ENCODE data around the gene RBPJ. TPM values are rescaled to one million over a fixed set of nuclear protein-coding genes. Genes with fewer than 3 reads are reported as not detected.

Gene RBPJ
- total RNA-seq, 6 experiments from 2014 or later = 12.0 to 29.3 (median 19.6) TPM

DNA sequence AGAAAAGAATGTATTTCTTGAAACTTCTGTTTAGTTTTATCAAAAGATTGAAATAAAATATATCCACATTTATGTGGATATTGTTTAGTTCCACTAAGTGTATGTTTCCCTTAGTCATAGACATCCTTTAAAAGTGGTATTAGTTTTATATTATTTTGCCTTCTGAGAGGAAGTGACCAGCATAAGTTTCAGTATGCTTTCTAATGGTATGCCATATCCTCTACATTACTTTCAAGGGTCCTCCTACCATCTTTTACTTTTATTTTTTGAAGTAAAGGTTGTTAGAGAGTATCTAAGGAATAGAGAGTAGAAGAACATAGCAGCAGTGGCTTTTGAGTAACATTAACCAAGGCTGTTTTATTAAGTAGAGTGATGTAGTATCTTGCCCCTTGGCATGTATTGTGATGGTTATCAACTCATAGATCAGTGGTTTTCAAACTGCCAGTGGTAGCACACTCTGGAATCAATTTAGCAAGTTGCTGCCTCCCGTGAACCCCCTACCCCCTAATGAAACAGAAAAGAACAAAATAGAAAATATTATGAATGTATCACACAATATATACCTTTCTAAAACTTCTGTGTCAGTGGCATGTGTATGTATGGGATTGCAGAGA, 44.8 kb downstream of the RBPJ start:
- Histone ChIP-seq H3K27me3 (no peaks in the 10 kb centered on the region), H3K27ac (no peak overlapping the region), H3K9me3 (no peaks in the 10 kb centered on the region), H3K36me3 (no peaks in the 10 kb centered on the region), H3K4me3 (no peak overlapping the region), H3K4me1 (no peaks in the 10 kb centered on the region)
- no peak for DNase-seq
- TF ChIP-seq, protein P1, sequence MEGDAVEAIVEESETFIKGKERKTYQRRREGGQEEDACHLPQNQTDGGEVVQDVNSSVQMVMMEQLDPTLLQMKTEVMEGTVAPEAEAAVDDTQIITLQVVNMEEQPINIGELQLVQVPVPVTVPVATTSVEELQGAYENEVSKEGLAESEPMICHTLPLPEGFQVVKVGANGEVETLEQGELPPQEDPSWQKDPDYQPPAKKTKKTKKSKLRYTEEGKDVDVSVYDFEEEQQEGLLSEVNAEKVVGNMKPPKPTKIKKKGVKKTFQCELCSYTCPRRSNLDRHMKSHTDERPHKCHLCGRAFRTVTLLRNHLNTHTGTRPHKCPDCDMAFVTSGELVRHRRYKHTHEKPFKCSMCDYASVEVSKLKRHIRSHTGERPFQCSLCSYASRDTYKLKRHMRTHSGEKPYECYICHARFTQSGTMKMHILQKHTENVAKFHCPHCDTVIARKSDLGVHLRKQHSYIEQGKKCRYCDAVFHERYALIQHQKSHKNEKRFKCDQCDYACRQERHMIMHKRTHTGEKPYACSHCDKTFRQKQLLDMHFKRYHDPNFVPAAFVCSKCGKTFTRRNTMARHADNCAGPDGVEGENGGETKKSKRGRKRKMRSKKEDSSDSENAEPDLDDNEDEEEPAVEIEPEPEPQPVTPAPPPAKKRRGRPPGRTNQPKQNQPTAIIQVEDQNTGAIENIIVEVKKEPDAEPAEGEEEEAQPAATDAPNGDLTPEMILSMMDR (IDR thresholded peaks at IDR 0.05) = no peak
- TF ChIP-seq POLR2A (IDR thresholded peaks at IDR 0.05) = no peak
- intact Hi-C loops (cut with DNase I) = no loop called here
- ATAC-seq = no peak
- WGBS (ENCODE audit: insufficient coverage, low coverage, low lambda C conversion rate, missing lambda C conversion rate) = 92% methylated on average over 1 of the region's 1 CpG

DNA sequence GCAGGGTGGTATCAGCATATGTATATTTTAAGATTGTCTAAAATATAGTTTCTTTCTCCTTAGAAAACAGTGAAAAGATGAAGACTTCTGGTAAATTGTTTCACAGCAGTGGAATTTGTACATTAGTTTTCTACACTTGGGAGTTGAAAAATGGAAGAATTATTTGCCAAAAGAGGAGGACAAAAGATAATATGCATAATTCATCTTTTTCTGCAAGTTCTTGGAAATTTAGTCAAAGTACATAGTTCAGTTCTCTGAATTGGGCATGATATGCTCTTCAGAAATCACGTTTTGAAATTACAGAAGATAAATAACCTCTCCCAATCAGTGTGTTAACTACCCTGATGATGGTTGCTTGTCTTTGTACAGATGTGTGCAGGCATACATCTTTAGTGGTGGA, 47.0 kb downstream of the RBPJ start:
- no peak for ATAC-seq
- DNase-seq = no peak
- no peaks in the 10 kb centered on the region for H3K36me3 ChIP-seq
- H3K9me3 ChIP-seq = no peaks in the 10 kb centered on the region
- no peaks in the 10 kb centered on the region for H3K27me3 ChIP-seq
- peaks cover 0 to 7% (median 3%) of the 10 kb centered on the region in 4 donors for H3K4me1 ChIP-seq
- no peak overlapping the region for H3K27ac ChIP-seq
- no peak overlapping the region for H3K4me3 ChIP-seq
- TF ChIP-seq, protein P1 (IDR thresholded peaks at IDR 0.05) = no peak
- TF ChIP-seq POLR2A (IDR thresholded peaks at IDR 0.05) = no peak
- intact Hi-C loops (cut with DNase I) = no loop called here
- WGBS (ENCODE audit: insufficient coverage, low coverage, low lambda C conversion rate, missing lambda C conversion rate) = 63% methylated on average over 1 of the region's 1 CpG

DNA sequence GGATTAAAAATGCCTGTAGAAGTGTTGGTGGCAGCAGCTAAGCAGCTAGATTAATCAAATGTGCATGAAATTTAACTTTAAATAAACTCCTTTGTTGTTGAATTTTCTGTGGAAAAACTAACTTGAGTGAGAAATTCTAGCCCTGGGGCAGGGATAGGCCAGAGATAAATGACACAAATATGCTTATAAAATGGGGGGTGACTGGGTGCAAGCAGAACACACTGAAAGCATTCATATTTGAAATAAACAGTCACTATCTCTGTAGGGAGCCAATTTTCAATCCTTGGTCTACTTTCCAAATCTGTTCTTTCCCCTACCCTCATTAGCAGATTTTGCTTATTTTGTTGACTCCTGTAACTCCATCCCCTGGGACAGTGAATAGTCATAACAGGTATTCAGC, 47.9 kb downstream of the RBPJ start:
- TF ChIP-seq, protein P1 (IDR thresholded peaks at IDR 0.05) = no peak
- TF ChIP-seq POLR2A (IDR thresholded peaks at IDR 0.05) = no peak
- H3K36me3 ChIP-seq = no peaks in the 10 kb centered on the region
- H3K27ac ChIP-seq = no peak overlapping the region
- peaks cover 0 to 12% (median 4%) of the 10 kb centered on the region in 4 donors for H3K4me1 ChIP-seq
- intact Hi-C loops (cut with DNase I) = no loop called here
- H3K9me3 ChIP-seq = no peaks in the 10 kb centered on the region
- ATAC-seq = no peak
- DNase-seq = no peak
- no peak overlapping the region for H3K4me3 ChIP-seq
- H3K27me3 ChIP-seq = no peaks in the 10 kb centered on the region

DNA sequence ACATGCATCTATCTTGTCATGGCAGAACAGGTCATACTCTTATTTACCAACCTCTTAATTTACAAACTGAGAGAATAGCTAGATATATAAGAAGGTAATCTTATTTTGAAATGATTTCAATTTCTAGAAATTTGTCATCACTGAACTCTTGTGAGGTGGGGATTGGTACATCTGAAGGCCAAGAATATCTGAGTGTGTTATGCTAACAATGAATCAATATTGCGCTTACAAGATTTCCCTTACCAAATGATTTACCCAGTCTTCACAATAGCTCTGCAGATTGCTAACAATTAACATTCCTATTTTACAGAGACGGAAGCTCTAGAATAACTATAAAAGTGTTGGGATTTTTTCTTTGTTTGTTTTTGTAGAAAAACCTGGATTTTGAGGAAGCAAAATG, 48.3 kb downstream of the RBPJ start:
- 86% methylated on average over 2 of the region's 2 CpGs for WGBS (ENCODE audit: insufficient coverage, low coverage, low lambda C conversion rate, missing lambda C conversion rate)
- intact Hi-C loops (cut with DNase I) = no loop called here
- no peak overlapping the region for H3K27ac ChIP-seq
- no peaks in the 10 kb centered on the region for H3K9me3 ChIP-seq
- ATAC-seq = no peak
- no peaks in the 10 kb centered on the region for H3K27me3 ChIP-seq
- no peaks in the 10 kb centered on the region for H3K36me3 ChIP-seq
- DNase-seq = no peak
- H3K4me3 ChIP-seq = no peak overlapping the region
- TF ChIP-seq, protein P1 (IDR thresholded peaks at IDR 0.05) = no peak
- no peak for TF ChIP-seq POLR2A (IDR thresholded peaks at IDR 0.05)
- peaks cover 0 to 12% (median 4%) of the 10 kb centered on the region in 4 donors for H3K4me1 ChIP-seq

DNA sequence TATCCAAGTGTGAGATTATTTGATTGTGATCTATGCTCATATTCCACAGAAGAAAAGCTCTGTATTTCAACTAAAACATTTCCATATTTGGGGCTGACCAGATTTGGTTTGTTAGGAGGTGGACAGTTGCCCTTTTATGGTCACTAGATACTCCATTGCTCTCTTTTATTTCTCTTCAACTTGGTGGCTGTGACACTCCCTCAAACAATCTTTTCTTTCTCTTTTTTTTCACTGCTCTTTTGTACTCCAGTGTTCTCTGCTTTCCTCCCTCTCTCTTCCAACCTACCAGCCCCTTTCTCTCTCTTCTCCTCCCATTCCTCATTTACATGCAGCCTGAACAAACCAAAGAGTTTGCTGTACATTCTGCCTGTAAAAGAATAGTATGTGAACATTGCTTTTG, 48.8 kb downstream of the RBPJ start:
- DNase-seq = no peak
- TF ChIP-seq, protein P1 (IDR thresholded peaks at IDR 0.05) = no peak
- TF ChIP-seq POLR2A (IDR thresholded peaks at IDR 0.05) = no peak
- ATAC-seq = no peak
- intact Hi-C loops (cut with DNase I) = no loop called here
- Histone ChIP-seq H3K27ac (no peak overlapping the region), H3K9me3 (no peaks in the 10 kb centered on the region), H3K4me3 (no peak overlapping the region), H3K36me3 (no peaks in the 10 kb centered on the region), H3K27me3 (no peaks in the 10 kb centered on the region), H3K4me1 (peaks cover 0 to 12% (median 4%) of the 10 kb centered on the region in 4 donors)
